Left lung (tissue), 10 donors: Measurements from ENCODE around the gene HESX1. TPM values are rescaled to one million over a fixed set of nuclear protein-coding genes. Genes with fewer than 3 reads are reported as not detected.
A peak's percentile ranks its signal among the peaks of the same experiment; 100 is the strongest.

Experiments
- ATAC-seq: fragments of 200-7000 bp; cut with Tn5 transposase; one replicate; pipeline ENCODE4 v1.9.1; 2020; ENCODE audit warnings: moderate library complexity
- DNase-seq, 4 donors: peaks; one replicate each; pipeline ENCODE4 v3.0.0-alpha.2; 2013 to 2020
- H3K27ac ChIP-seq, 2 donors: fragments of 200-600 bp; sonication (generic) in 1 of 2; one replicate each; pipeline versions ENCODE4 v1.5.0 to v1.8.0; 2020 to 2021
- H3K27me3 ChIP-seq, 2 donors: fragments of 200-600 bp; sonication (generic) in 1 of 2; one replicate each; pipeline versions ENCODE4 v1.5.0 to v1.8.0; 2020 to 2021
- H3K36me3 ChIP-seq, 2 donors: fragments of 200-600 bp; sonication (generic) in 1 of 2; one replicate each; pipeline versions ENCODE4 v1.5.0 to v1.8.0; 2020 to 2021
- H3K4me1 ChIP-seq, 2 donors: fragments of 200-600 bp; one replicate each; pipeline ENCODE4 v1.8.0; 2021
- H3K4me3 ChIP-seq, 2 donors: fragments of 200-600 bp; sonication (generic) in 1 of 2; one replicate each; pipeline versions ENCODE4 v1.5.0 to v1.8.0; 2020 to 2021; ENCODE audit warnings: mild to moderate bottlenecking in 1 of 2
- H3K9me3 ChIP-seq, 2 donors: fragments of 200-600 bp; sonication (generic) in 1 of 2; one replicate each; pipeline versions ENCODE4 v1.5.0 to v1.8.0; 2020 to 2021
- intact Hi-C, 2 donors: fragments of 100-400 bp; cut with DNase I; formaldehyde crosslinking; loops; one replicate each; pipeline versions ENCODE4 v1.11.2 to v1.14.2; 2022
- polyA plus RNA-seq, 6 donors: library from polyadenylated mRNA; unstranded; fragments of 120-200 nt; gene quantifications; one replicate each; pipeline ENCODE4 v1.2.1, GENCODE V29; 2013; ENCODE audit not compliant: insufficient read length in 6 of 6
- total RNA-seq, 2 donors: library from RNA; stranded (reverse); fragmentation: NEBNext Ultra II Directional; extraction: Animal tissue kit (Norgen Biotek cat#: 25700); gene quantifications; one replicate each; pipeline ENCODE4 v1.2.1, GENCODE V29; 2021
- TF ChIP-seq, protein P1 (sequence below), 2 donors: fragments of 200-600 bp; sonication (generic) in 1 of 2; IDR thresholded peaks; one replicate each; pipeline versions ENCODE4 v1.5.0 to v1.8.0; 2021; ENCODE audit warnings: antibody characterized with exemption in 2 of 2
- donor health status: DM: no; HTN: yes; CAD: no.
- donor health status: DM: no; HTN: no; CAD: no.

HESX1 gene
- total and polyA plus RNA-seq, 8 donors: 0.47 to 4.0 (median 3.3) TPM

DNA sequence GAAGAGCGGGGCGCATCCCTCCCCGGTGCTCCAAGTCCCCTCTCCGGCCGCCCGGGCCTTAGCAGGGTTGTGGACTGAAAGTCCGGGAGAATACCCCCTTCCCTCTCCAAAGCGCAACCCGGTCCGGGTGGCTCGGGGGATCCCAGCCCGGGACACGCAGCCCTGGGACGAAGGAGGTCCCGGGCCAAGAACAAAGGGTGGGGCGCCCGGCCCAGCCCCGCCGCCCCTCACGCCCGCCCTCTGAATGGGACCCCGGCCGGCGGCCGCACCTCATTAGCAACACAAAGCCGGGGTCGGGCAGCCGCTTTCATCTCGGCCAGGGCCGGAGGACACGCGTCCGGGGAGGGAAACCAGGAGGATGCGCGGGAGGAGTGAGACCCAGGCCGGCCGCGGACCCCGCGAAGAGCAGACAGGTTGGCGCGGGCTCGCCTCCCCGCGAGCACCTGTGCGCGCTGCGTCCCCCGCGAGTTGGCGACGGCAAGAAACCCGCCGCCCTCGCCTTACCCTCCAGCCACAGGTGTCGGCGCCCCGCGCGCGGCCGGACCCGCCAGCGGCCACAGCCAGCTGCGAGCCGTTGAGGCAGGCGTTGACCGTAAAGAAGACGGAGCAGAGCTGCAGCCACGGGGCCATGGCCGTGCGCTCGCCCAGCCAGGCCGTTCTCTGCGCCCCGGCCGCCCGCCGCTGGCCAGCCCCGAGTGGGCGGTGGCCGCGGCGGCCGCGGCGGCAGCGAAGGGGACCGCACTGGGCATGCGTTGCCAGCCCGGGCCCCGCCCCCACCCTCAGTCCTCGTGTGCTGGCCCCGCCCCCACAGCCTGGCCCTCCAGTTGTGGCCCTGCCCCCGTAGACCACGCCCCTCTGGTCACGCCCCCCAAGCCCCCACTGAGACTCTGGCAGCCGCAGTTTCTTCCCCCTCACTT lies 34.9 kb downstream of the HESX1 start, which contains the start of gene IL17RD:
Gene IL17RD, minus strand, starts transcription at position 697 of the 917 bp plus-strand sequence. Its CDS starts 67 bp downstream, at position 630.
- peak within 1 kb of the TSS; percentile 75 to 81 for H3K4me3 ChIP-seq
- H3K36me3 ChIP-seq: no peaks in the 10 kb centered on the region
- H3K27me3 ChIP-seq: peaks cover 0 to 97% of the 10 kb centered on the region in 2 donors
- H3K27ac ChIP-seq: no peak within 1 kb of the TSS
- peak; percentile 91 for ATAC-seq
- TF ChIP-seq, protein P1, sequence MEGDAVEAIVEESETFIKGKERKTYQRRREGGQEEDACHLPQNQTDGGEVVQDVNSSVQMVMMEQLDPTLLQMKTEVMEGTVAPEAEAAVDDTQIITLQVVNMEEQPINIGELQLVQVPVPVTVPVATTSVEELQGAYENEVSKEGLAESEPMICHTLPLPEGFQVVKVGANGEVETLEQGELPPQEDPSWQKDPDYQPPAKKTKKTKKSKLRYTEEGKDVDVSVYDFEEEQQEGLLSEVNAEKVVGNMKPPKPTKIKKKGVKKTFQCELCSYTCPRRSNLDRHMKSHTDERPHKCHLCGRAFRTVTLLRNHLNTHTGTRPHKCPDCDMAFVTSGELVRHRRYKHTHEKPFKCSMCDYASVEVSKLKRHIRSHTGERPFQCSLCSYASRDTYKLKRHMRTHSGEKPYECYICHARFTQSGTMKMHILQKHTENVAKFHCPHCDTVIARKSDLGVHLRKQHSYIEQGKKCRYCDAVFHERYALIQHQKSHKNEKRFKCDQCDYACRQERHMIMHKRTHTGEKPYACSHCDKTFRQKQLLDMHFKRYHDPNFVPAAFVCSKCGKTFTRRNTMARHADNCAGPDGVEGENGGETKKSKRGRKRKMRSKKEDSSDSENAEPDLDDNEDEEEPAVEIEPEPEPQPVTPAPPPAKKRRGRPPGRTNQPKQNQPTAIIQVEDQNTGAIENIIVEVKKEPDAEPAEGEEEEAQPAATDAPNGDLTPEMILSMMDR (IDR thresholded peaks at IDR 0.05): no peak
- no peaks in the 10 kb centered on the region for H3K9me3 ChIP-seq
- peak; percentile 65 to 93 (median 79) for DNase-seq
- intact Hi-C loops: no loop called here
- peaks cover 0 to 17% of the 10 kb centered on the region in 2 donors for H3K4me1 ChIP-seq

DNA sequence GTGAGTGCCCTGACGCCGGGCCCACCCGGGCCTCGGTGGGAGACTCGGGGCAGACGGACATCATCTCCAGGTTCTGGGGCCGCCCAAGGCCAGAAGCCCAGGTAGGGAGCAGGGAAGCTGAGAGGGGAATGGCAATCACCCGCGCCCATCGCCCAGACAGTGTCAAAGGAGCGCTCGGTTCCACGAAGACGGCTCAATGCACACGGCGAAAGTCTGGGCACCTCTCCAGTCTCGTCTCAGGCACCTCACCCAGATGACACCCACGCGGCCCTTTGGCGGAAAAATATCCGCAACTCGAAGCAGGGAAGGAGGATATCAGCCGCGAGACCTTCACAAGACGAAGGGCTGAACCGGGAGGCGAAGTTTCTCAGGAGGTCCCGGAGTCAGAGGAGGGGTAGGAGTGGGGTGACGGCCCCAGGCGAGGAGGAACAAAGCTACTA lies 35.5 kb downstream of the HESX1 start:
- no peaks in the 10 kb centered on the region for H3K36me3 ChIP-seq
- peak; percentile 26 to 76 (median 47) for DNase-seq
- H3K27me3 ChIP-seq: peaks cover 0 to 97% of the 10 kb centered on the region in 2 donors
- H3K4me1 ChIP-seq: peaks cover 0 to 14% of the 10 kb centered on the region in 2 donors
- peak; percentile 34 for ATAC-seq
- TF ChIP-seq, protein P1 (IDR thresholded peaks at IDR 0.05): no peak
- H3K27ac ChIP-seq: no peak overlapping the region
- H3K4me3 ChIP-seq: peak overlapping the region; percentile 75 to 81
- intact Hi-C loops: no loop called here
- H3K9me3 ChIP-seq: no peaks in the 10 kb centered on the region

DNA sequence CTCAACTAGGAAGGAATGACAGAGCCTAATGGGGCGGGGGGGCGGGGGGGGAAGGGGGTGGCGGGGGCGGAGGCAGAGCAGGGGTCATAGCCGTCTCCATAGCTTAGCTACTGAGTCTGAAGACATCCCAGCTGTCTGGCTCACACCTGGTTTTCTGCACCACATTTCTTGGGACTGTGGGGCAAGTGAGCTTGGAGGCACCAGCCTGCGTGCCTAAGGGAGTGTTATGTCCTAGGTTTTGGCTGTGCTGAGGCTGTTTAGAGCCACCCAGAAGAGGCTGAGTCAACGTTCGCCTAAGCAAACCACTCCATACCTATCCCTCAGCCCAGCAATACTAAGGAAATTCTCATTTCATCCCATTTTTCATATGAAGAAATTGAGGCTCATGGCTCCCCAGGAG lies 36.0 kb downstream of the HESX1 start:
- H3K4me1 ChIP-seq: peaks cover 0 to 14% of the 10 kb centered on the region in 2 donors
- H3K9me3 ChIP-seq: no peaks in the 10 kb centered on the region
- H3K4me3 ChIP-seq: no peak overlapping the region
- DNase-seq: no peak
- H3K27ac ChIP-seq: no peak overlapping the region
- H3K27me3 ChIP-seq: peaks cover 0 to 93% of the 10 kb centered on the region in 2 donors
- no peaks in the 10 kb centered on the region for H3K36me3 ChIP-seq
- TF ChIP-seq, protein P1 (IDR thresholded peaks at IDR 0.05): no peak
- ATAC-seq: no peak
- intact Hi-C loops: no loop called here

DNA sequence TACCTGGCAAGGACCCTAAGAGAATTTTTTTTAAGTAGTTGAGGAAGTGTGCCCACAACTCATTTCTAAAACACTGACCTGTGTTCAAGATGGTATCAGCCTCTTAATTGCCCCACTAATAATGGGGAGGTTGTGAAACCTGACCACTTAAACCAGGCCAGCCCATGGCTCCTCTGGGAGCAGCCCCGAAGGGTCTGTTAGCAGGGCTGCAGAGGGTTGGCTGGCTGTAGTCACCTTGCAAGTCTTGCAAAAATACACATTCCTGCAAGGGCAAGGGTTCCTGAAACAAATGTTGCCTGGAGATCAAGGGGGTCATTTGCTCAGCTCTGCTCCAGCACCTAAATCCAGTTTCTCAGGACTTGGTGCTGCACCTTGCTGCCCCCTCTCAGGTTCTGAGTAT lies 37.9 kb downstream of the HESX1 start:
- intact Hi-C loops: no loop called here
- no peaks in the 10 kb centered on the region for H3K36me3 ChIP-seq
- TF ChIP-seq, protein P1 (IDR thresholded peaks at IDR 0.05): no peak
- H3K4me1 ChIP-seq: peaks cover 0 to 14% of the 10 kb centered on the region in 2 donors
- ATAC-seq: no peak
- H3K4me3 ChIP-seq: no peak overlapping the region
- no peaks in the 10 kb centered on the region for H3K9me3 ChIP-seq
- no peak overlapping the region for H3K27ac ChIP-seq
- no peak for DNase-seq
- peaks cover 0 to 84% of the 10 kb centered on the region in 2 donors for H3K27me3 ChIP-seq
